ENCODE measurements around the gene HSD11B1. TPM values are rescaled to one million over a fixed set of nuclear protein-coding genes. Genes with fewer than 3 reads are reported as not detected.

The HSD11B1 gene
- total RNA-seq, 2 experiments from 2014 or later: 22.4 to 23.9 TPM

DNA sequence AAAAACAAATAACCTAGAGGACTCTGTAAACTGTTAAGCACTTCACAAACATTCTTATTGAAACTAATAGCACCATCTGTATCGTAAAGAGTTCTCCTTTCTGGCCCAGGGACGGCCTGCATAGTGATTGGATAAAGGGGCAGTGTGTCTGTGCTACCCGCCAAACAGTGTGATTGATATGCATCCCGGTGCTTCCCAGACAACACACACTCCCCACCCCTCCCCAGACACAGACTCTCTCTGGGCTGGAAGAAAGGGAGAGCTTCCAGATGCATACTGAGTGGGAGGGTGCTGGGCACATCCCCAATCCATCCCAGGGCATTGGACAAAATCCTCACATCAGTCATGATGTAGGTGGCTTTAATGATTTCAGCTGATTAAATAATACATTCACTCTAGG is 3.7 kb downstream of the HSD11B1 start:
- CTCF ChIA-PET: interaction anchor here (0.9 to 1.6 kb wide), 6 partner anchors 8 to 141 kb away, joined by 3 to 9 read pairs (median 3); no protein-coding TSS in a partner anchor
- Mint-ChIP-seq H3K27ac (peak overlapping the region; percentile 91), H3K4me1 (ENCODE audit: low read depth) (peaks cover 85% of the 10 kb centered on the region), H3K4me3 (peak overlapping the region; percentile 49), H3K9me3 (no peaks in the 10 kb centered on the region), H3K36me3 (peaks cover 35% of the 10 kb centered on the region), H3K27me3 (no peaks in the 10 kb centered on the region)
- DNase-seq: no peak
- POLR2A ChIA-PET: interaction anchor here (1.0 to 4.1 kb wide), 2 partner anchors 16 to 29 kb away, joined by 4 to 24 read pairs; no protein-coding TSS in a partner anchor
- intact Hi-C loops (cut with micrococcal nuclease): no loop called here

DNA sequence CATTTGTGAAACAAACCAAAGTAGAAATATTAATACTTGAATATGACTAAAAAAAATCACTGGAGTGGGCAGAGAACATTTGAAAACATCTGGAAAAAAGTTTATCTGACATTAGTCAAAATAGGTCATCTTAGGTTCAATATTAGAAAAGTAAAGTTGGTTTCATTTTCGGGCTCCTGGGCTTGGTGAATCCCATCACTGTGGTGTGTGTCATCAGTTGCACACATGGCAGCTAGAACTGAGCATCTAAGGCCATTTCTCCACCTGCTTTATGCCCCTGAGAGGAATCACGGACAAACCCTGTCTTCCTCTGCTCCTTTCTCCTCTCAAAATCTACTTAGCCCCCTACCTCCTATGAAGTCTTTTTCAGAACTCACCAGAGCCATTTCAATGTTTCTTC is 5.4 kb downstream of the HSD11B1 start:
- H3K9me3 Mint-ChIP-seq: no peaks in the 10 kb centered on the region
- POLR2A ChIA-PET: interaction anchor here (0.6 to 4.1 kb wide), 4 partner anchors 14 to 119 kb away, joined by 3 to 24 read pairs (median 8); no protein-coding TSS in a partner anchor
- H3K27ac Mint-ChIP-seq: peak overlapping the region; percentile 91
- peaks cover 40% of the 10 kb centered on the region for H3K36me3 Mint-ChIP-seq
- DNase-seq: peak; percentile 62
- no peaks in the 10 kb centered on the region for H3K27me3 Mint-ChIP-seq
- CTCF ChIA-PET: interaction anchor here (2.0 kb wide), 1 partner anchor 38 kb away, joined by 6 read pairs; no protein-coding TSS in a partner anchor
- H3K4me3 Mint-ChIP-seq: peak overlapping the region; percentile 60
- intact Hi-C loops (cut with micrococcal nuclease): loop anchor here (1.0 to 2.0 kb wide), 6 partner anchors 13 to 58 kb away; no protein-coding TSS in a partner anchor
- peaks cover 76% of the 10 kb centered on the region for H3K4me1 Mint-ChIP-seq (ENCODE audit: low read depth)

DNA sequence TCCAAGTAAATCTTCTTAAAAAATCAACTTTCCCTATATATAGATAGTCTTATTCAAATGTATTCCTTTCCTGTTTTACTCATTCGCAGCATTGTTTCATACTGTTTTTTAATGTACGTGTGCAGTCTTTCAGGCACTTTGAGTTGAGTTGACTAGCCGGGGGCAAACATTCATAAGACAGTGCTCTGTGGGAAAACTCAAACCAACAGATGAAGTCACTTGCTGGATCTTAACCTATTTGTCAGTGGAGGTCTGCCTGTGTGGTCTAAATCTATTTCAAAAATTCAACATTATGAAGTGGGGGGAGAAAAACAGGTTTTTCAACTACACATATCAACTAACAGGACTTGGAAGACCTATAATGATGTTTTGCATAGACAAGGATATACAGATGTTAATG is 6.2 kb downstream of the HSD11B1 start:
- no peaks in the 10 kb centered on the region for H3K27me3 Mint-ChIP-seq
- peak overlapping the region; percentile 91 for H3K27ac Mint-ChIP-seq
- ChIA-PET CTCF (interaction anchor here (0.6 to 2.0 kb wide), 2 partner anchors 17 to 37 kb away, joined by 3 to 6 read pairs; no protein-coding TSS in a partner anchor), POLR2A (interaction anchor here (1.9 to 4.1 kb wide), 3 partner anchors 13 to 42 kb away, joined by 5 to 24 read pairs (median 10); no protein-coding TSS in a partner anchor)
- no peaks in the 10 kb centered on the region for H3K9me3 Mint-ChIP-seq
- intact Hi-C loops (cut with micrococcal nuclease): loop anchor here (1.0 to 2.0 kb wide), 6 partner anchors 14 to 57 kb away; no protein-coding TSS in a partner anchor
- H3K4me1 Mint-ChIP-seq (ENCODE audit: low read depth): peaks cover 78% of the 10 kb centered on the region
- peaks cover 46% of the 10 kb centered on the region for H3K36me3 Mint-ChIP-seq
- peak overlapping the region; percentile 60 for H3K4me3 Mint-ChIP-seq
- DNase-seq: no peak

DNA sequence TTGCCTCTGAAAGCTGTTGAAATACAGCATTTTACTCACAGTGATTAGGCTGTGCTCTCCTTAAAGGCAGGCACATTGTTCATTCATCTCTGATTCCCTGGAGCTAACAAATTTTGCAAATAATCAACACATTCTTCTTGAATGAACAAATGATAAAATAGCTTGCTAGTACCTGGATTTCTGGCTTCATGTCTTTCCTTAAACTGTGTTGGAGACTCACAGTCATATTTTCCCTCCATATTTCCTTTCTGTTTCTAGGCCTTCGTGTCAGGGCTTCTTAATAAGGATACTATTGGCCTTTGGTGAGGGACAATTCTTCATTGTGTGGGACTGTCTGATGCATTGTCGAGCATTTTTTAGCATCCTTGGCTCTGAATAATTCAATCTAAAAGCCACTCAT is 9.7 kb downstream of the HSD11B1 start:
- H3K4me1 Mint-ChIP-seq (ENCODE audit: low read depth): peaks cover 65% of the 10 kb centered on the region
- peak overlapping the region; percentile 68 for H3K4me3 Mint-ChIP-seq
- intact Hi-C loops (cut with micrococcal nuclease): loop anchor here (1.0 kb wide), 1 partner anchor 33 kb away; no protein-coding TSS in a partner anchor
- CTCF ChIA-PET: no interaction called here
- H3K27me3 Mint-ChIP-seq: no peaks in the 10 kb centered on the region
- peak overlapping the region; percentile 93 for H3K27ac Mint-ChIP-seq
- DNase-seq: no peak
- POLR2A ChIA-PET: interaction anchor here (0.6 to 1.0 kb wide), 2 partner anchors 13 to 22 kb away, joined by 3 read pairs; no protein-coding TSS in a partner anchor
- peaks cover 3% of the 10 kb centered on the region for H3K9me3 Mint-ChIP-seq
- peaks cover 34% of the 10 kb centered on the region for H3K36me3 Mint-ChIP-seq

DNA sequence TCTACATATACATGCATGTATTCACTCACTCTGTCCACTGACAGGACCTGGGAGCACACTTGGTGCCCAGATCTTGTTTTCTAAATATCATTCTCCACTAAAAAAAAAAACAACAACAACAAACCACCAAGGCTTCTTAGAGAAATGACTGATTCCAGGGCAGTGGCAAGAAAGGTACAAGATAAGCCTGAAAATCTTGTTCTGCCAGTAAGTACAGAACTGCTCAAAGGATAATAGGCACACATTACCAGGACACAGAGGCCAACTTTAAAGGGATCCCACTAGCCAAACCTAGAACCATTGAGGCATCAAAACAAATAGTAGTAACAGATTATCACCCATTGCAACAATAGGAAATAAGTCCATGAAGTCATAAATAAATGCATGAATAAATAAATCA is 10.7 kb downstream of the HSD11B1 start:
- no peak for DNase-seq
- Mint-ChIP-seq H3K4me1 (ENCODE audit: low read depth) (peaks cover 60% of the 10 kb centered on the region), H3K27me3 (no peaks in the 10 kb centered on the region), H3K27ac (peak overlapping the region; percentile 93), H3K36me3 (peaks cover 30% of the 10 kb centered on the region), H3K9me3 (peaks cover 5% of the 10 kb centered on the region), H3K4me3 (peak overlapping the region; percentile 68)
- ChIA-PET POLR2A (no interaction called here), CTCF (no interaction called here)
- intact Hi-C loops (cut with micrococcal nuclease): loop anchor here (1.0 kb wide), 1 partner anchor 9 kb away; no protein-coding TSS in a partner anchor

DNA sequence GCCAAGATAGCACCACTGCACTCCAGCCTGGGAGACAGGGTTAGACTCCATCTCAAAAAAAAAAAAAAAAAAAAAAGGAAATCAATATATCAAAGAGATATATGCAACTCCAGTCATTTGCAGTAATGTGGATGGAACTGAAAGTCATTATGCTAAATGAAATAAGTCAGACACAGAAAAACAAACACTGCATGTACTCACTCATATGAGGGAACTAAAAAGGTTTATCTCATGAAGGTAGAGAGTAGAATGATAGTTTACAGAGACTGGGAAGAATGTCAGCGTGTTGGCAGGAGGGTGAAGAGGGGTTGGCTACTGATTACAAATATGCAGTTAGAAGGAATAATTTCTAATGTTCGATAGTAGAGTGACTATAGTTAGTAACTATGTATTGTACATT is 13.2 kb downstream of the HSD11B1 start:
- H3K27ac Mint-ChIP-seq: peak overlapping the region; percentile 93
- H3K36me3 Mint-ChIP-seq: peaks cover 25% of the 10 kb centered on the region
- no peak for DNase-seq
- ChIA-PET CTCF (no interaction called here), POLR2A (no interaction called here)
- H3K4me1 Mint-ChIP-seq (ENCODE audit: low read depth): peaks cover 60% of the 10 kb centered on the region
- intact Hi-C loops (cut with micrococcal nuclease): no loop called here
- H3K27me3 Mint-ChIP-seq: no peaks in the 10 kb centered on the region
- H3K4me3 Mint-ChIP-seq: no peak overlapping the region
- peaks cover 5% of the 10 kb centered on the region for H3K9me3 Mint-ChIP-seq

DNA sequence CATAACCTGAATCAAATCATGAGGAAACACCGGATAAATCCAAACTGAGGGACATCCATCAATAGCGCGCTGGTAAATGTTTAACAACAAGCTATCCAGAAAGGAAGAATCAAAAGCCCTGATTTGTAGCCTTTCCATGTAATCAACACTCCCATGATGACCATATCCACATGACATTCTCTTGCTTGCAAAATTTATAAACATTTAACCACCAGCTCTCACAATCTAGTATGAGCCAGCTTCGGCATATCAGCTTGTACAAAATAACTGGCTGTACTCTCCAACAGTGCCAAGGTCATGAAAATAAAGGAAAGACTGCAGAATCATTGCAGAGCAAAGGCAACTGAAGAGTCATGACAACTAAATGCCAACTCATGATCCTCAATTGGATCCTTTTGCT is 15.7 kb downstream of the HSD11B1 start:
- POLR2A ChIA-PET: interaction anchor here (1.1 to 1.2 kb wide), 2 partner anchors 32 to 35 kb away, joined by 3 read pairs; partner anchors contain the start of gene TRAF3IP3
- no peaks in the 10 kb centered on the region for H3K27me3 Mint-ChIP-seq
- peak overlapping the region; percentile 30 for H3K27ac Mint-ChIP-seq
- no peak for DNase-seq
- CTCF ChIA-PET: interaction anchor here (0.6 to 0.8 kb wide), 2 partner anchors 27 to 28 kb away, joined by 3 read pairs; no protein-coding TSS in a partner anchor
- H3K36me3 Mint-ChIP-seq: peaks cover 15% of the 10 kb centered on the region
- H3K9me3 Mint-ChIP-seq: peaks cover 5% of the 10 kb centered on the region
- H3K4me1 Mint-ChIP-seq (ENCODE audit: low read depth): peaks cover 72% of the 10 kb centered on the region
- no peak overlapping the region for H3K4me3 Mint-ChIP-seq
- intact Hi-C loops (cut with micrococcal nuclease): no loop called here

DNA sequence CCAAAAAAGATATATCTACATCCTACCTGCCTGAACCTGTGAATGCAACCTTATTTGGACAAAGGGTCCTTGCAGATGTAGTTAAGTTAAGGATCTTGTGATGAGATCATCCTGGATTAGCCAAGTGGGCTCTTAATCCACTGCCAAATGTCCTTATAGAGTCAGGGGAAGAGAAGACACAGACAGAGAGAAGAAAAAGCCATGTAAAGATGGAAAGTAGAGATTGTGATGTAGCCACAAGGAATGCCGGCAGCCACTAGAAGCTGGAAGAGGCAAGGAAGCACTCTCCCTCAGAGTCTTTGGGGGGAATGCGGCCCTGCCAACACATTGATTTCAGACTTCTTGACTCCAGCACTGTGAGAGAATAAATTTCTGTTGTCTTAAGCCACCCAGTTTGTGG is 16.2 kb downstream of the HSD11B1 start:
- intact Hi-C loops (cut with micrococcal nuclease): no loop called here
- peak overlapping the region; percentile 54 for H3K27ac Mint-ChIP-seq
- POLR2A ChIA-PET: interaction anchor here (0.6 to 1.2 kb wide), 5 partner anchors 16 to 70 kb away, joined by 3 to 4 read pairs (median 3); partner anchors contain the start of gene TRAF3IP3

DNA sequence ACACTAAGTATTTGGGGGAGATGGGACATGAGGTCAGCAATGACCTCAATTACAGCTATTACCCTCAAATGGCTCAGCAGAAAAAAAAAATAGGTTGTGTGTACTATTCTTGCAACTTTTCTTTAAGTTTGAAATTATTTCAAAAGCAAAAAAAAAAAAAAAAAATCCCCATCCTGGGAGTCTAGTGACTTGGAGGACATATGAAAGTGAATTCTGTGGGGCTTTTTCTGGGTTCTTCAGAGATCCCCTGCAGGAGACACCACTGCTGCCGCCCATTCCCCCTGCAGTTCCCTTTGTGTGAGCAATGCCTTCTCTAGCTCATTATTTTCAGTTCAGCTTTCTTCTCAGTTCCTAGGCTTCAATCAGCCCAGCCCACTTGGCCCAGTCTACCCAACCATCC is 16.7 kb downstream of the HSD11B1 start:
- H3K36me3 Mint-ChIP-seq: peaks cover 6% of the 10 kb centered on the region
- no peaks in the 10 kb centered on the region for H3K27me3 Mint-ChIP-seq
- peaks cover 69% of the 10 kb centered on the region for H3K4me1 Mint-ChIP-seq (ENCODE audit: low read depth)
- ChIA-PET CTCF (interaction anchor here (0.6 to 0.8 kb wide), 3 partner anchors 34 to 334 kb away, joined by 3 to 5 read pairs (median 4); no protein-coding TSS in a partner anchor), POLR2A (interaction anchor here (0.6 to 1.2 kb wide), 5 partner anchors 16 to 70 kb away, joined by 3 to 4 read pairs (median 3); partner anchors contain the start of gene TRAF3IP3)
- no peak for DNase-seq
- peak overlapping the region; percentile 96 for H3K27ac Mint-ChIP-seq
- intact Hi-C loops (cut with micrococcal nuclease): no loop called here
- H3K4me3 Mint-ChIP-seq: no peak overlapping the region
- peaks cover 5% of the 10 kb centered on the region for H3K9me3 Mint-ChIP-seq

More for the DNA sequence above, 16.2 kb downstream of the HSD11B1 start:
- Mint-ChIP-seq H3K4me3 (no peak overlapping the region), H3K36me3 (peaks cover 10% of the 10 kb centered on the region), H3K27me3 (no peaks in the 10 kb centered on the region), H3K9me3 (peaks cover 5% of the 10 kb centered on the region), H3K4me1 (ENCODE audit: low read depth) (peaks cover 72% of the 10 kb centered on the region)
- DNase-seq: no peak
- CTCF ChIA-PET: interaction anchor here (0.6 to 0.7 kb wide), 2 partner anchors 99 to 335 kb away, joined by 4 to 5 read pairs; no protein-coding TSS in a partner anchor

DNA sequence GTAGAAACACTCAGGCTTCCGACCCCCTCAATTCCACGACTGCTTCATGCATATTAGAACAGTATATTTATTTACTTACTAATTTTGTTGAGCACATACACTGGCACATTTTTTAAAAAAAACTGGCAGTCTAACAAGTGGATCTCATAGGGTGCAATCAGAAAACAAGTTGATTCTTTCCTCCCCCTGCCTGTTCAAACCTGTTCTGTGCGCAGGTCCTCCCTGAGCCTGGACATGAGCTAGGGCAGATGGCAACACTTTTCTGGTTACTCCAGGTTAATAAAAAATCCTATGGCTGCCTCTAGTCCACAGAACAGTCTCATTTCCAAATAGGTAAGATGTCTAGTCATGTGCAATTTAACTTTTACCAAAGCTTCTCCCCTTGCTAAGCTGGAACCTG is 18.6 kb downstream of the HSD11B1 start:
- no peaks in the 10 kb centered on the region for H3K27me3 Mint-ChIP-seq
- no peak overlapping the region for H3K4me3 Mint-ChIP-seq
- H3K9me3 Mint-ChIP-seq: peaks cover 5% of the 10 kb centered on the region
- CTCF ChIA-PET: interaction anchor here (1.8 to 4.7 kb wide), 5 partner anchors 12 to 45 kb away, joined by 4 to 29 read pairs (median 5); no protein-coding TSS in a partner anchor
- intact Hi-C loops (cut with micrococcal nuclease): no loop called here
- peaks cover 7% of the 10 kb centered on the region for H3K36me3 Mint-ChIP-seq
- no peak for DNase-seq
- peaks cover 74% of the 10 kb centered on the region for H3K4me1 Mint-ChIP-seq (ENCODE audit: low read depth)
- POLR2A ChIA-PET: interaction anchor here (1.0 to 3.6 kb wide), 6 partner anchors 10 to 28 kb away, joined by 3 to 24 read pairs (median 8); partner anchors contain the start of gene HSD11B1
- H3K27ac Mint-ChIP-seq: peak overlapping the region; percentile 96

DNA sequence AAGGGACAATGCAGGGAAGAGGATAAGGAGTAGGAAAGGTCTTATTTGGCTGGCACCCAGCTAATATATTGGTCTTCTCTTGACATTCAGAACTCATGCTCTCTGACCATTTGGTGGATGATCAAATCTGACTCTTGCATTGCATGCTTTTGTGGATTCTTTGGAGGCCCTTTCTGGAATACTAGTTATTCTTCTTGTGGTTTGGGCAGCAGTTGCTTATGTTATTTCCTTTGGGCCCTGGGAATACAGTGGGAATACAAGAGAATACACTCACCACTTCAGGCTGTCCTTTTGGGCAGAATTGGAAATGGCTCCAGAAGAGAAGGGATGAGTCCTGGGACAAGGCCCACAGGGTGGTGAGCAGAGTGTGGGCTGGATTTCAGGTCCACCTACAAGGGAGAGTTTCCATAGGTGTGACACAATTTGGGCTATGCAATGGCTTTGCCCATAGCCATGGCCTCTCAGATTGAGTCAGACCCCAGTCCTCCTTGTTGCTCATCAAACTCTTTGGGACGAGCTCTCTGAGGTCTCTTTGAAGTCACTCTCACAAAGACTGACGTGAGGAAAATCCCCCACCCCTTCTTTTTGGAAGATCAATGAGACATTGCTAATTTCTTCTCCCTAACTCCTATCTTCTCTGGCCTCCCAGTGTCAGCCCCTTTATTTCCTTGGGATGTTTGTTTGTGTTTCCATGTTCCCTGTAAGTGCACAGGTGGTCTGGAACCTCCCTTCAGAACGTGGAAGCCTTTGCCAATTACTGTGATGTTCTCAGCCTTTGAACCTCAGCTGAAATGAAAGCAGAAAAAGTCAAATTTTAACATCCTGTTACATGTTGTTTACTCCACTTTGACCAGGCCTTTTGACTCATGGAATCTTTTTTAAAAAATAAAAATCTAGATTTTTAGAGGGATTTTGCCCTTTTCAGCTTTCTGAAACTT is 19.4 kb downstream of the HSD11B1 start:
- intact Hi-C loops (cut with micrococcal nuclease): loop anchor here (1.0 to 2.0 kb wide), 5 partner anchors 9 to 45 kb away; no protein-coding TSS in a partner anchor
- Mint-ChIP-seq H3K4me3 (peak overlapping the region; percentile 54), H3K27me3 (no peaks in the 10 kb centered on the region), H3K9me3 (peaks cover 5% of the 10 kb centered on the region), H3K27ac (peak overlapping the region; percentile 96), H3K4me1 (ENCODE audit: low read depth) (peaks cover 74% of the 10 kb centered on the region), H3K36me3 (peaks cover 7% of the 10 kb centered on the region)
- POLR2A ChIA-PET: interaction anchor here (0.8 to 3.6 kb wide), 11 partner anchors 10 to 45 kb away, joined by 3 to 24 read pairs (median 3); partner anchors contain the start of gene HSD11B1
- DNase-seq: peak; percentile 79
- CTCF ChIA-PET: interaction anchor here (0.9 to 4.7 kb wide), 11 partner anchors 11 to 117 kb away, joined by 3 to 29 read pairs (median 5); partner anchors contain the start of gene HSD11B1
